Effector memory CD8-positive, alpha-beta T cell (primary cell): Measurements from ENCODE around the gene TTLL8.

Experiments
- ATAC-seq: fragments of 150-1000 bp; cut with Tn5 transposase; replicated peaks from 2 replicates; pipeline ENCODE4 v1.10.0; 2021; ENCODE audit warnings: mild to moderate bottlenecking, moderate library complexity
- DNase-seq, 3 experiments: peaks; one replicate each; pipeline ENCODE4 v3.0.0; 2021
- H3K27ac Mint-ChIP-seq, 2 donors: one replicate each; pipeline ENCODE4 v1.8.0; 2022; ENCODE audit warnings: mild to moderate bottlenecking in 2 of 2, mixed read lengths in 2 of 2, moderate library complexity in 2 of 2
- H3K27me3 Mint-ChIP-seq, 2 donors: one replicate each; pipeline ENCODE4 v1.8.0; 2022; ENCODE audit warnings: mixed read lengths in 2 of 2
- H3K36me3 Mint-ChIP-seq: one replicate; pipeline ENCODE4 v1.8.0; 2022; ENCODE audit warnings: mild to moderate bottlenecking, moderate library complexity, mixed read lengths; ENCODE audit not compliant: insufficient read depth
- H3K4me1 Mint-ChIP-seq, 2 donors: one replicate each; pipeline ENCODE4 v1.8.0; 2022; ENCODE audit warnings: low read depth in 2 of 2, mixed read lengths in 2 of 2
- H3K4me3 Mint-ChIP-seq, 2 donors: one replicate each; pipeline ENCODE4 v1.8.0; 2022; ENCODE audit warnings: mild to moderate bottlenecking in 2 of 2, mixed read lengths in 2 of 2, moderate library complexity in 2 of 2
- H3K9me3 Mint-ChIP-seq, 2 donors: one replicate each; pipeline ENCODE4 v1.8.0; 2022; ENCODE audit warnings: mixed read lengths in 2 of 2

Gene TTLL8

DNA sequence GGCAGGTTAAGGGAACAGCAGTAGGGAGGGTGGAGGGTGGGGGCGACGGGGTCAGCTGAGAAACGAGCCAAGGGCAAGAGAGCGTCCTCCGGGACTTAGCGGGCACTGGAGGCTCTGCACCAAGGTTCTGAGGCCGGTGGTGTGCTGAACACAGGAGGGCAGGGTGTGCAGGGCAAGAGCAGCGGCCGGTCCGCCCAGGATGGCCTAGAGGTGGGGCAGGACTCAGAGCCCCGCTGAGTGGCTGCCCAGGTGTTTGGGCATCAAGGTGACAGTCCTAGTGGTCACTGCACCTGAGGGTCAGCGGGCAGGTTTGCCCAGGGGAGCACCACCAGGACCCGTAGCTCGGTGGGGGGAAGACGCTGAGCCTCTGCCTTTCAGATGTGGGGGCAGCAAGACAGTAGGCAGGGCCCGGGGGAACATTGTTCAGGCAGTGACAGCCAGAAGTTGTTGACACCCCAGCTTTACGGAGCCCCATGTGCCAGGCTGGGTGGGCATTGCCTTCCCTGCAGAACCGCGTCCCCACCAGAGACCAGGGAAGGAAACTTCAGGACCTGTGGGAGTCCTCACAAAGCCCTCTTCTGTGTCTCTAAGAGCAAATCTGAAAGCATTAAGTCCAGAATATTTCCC lies 4.5 kb upstream of the TTLL8 start:
- ATAC-seq (no peak), DNase-seq (no peak)
- Mint-ChIP-seq H3K9me3 (no peaks in the 10 kb centered on the region), H3K36me3 (no peaks in the 10 kb centered on the region), H3K4me1 (no peaks in the 10 kb centered on the region), H3K27me3 (peaks cover 14 to 32% of the 10 kb centered on the region in 2 donors), H3K27ac (no peak overlapping the region), H3K4me3 (no peak overlapping the region)

GRCh38 chr22:50061824-50062355 lies 3.8 kb upstream of the TTLL8 start:
- Mint-ChIP-seq H3K4me1 (no peaks in the 10 kb centered on the region), H3K9me3 (no peaks in the 10 kb centered on the region), H3K36me3 (no peaks in the 10 kb centered on the region), H3K27me3 (peaks cover 21 to 36% of the 10 kb centered on the region in 2 donors), H3K27ac (no peak overlapping the region), H3K4me3 (no peak overlapping the region)
- DNase-seq (no peak), ATAC-seq (no peak)

DNA sequence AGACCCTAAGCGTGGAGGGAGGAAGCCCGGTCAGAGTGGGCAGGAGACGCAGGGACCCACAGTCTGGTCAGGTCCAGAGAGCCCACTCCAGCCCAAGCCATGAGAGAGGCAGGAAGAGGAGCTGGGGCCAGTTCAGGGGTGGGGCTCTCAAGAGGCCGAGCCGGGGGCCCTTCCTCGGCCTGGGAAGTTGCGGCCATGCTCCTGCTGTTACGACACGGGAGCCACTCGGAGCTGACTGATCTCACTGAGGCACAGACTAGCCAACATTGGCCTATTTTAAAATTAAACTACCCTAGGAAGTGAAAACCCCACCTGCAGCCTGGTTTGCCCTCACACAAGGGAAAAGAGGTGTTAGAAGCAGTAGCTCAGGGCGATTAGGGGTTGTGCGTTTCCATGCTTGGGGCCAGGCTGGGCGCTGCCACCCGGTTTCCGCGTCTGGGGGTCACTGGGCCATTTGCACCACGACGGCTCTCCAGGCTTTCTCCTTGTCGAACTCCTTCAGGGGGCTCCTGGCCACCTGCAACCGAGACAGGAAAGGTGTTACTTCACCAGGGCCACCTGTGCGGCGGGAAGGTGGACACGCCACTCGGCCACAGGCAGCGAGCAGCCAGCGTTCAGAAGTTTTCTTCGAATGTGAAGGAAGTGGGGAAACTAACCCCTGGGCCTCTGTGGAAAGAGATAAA lies 3.2 kb upstream of the TTLL8 start:
- DNase-seq (no peak), ATAC-seq (no peak)
- peaks cover 25 to 42% of the 10 kb centered on the region in 2 donors for H3K27me3 Mint-ChIP-seq
- no peaks in the 10 kb centered on the region for H3K4me1 Mint-ChIP-seq
- no peaks in the 10 kb centered on the region for H3K9me3 Mint-ChIP-seq
- H3K36me3 Mint-ChIP-seq, result no peaks in the 10 kb centered on the region
- no peak overlapping the region for H3K27ac Mint-ChIP-seq
- no peak overlapping the region for H3K4me3 Mint-ChIP-seq

DNA sequence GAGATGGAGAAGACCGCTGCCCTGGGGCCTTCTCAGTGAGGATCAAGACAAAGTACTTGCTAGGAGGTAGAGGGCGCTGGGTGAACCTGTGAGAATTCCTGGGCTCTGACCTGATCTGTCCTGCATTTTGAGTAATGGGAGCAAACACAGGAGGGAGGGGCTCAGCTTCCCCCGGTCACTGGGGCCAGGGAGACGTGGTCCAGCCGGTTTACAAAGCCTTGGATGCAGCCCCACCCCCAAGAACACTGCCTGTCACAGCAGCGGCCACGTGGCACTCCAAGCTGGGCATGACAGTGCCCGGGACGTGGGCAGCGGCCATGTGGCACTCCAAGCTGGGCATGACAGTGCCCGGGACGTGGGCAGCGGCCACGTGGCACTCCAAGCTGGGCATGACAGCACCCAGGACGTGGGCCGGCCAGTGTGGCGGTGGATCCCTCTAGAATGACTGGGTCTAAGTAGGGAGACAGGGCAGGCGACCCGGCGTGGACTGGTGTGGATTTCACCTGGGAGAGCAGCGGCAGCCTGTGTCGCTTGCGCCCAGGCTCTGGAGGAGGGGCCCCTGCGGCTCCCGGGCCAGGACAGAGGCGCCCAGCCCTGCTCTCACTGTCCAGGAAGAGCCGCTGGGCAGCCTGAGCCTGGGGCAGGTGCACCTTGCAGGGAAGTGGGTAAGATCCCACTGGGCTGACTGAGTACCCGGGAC lies 2.5 kb upstream of the TTLL8 start:
- no peaks in the 10 kb centered on the region for H3K36me3 Mint-ChIP-seq
- no peak overlapping the region for H3K4me3 Mint-ChIP-seq
- no peaks in the 10 kb centered on the region for H3K9me3 Mint-ChIP-seq
- DNase-seq (no peak), ATAC-seq (no peak)
- H3K27ac Mint-ChIP-seq, result no peak overlapping the region
- no peaks in the 10 kb centered on the region for H3K4me1 Mint-ChIP-seq
- peaks cover 25 to 49% of the 10 kb centered on the region in 2 donors for H3K27me3 Mint-ChIP-seq

- H3K4me3 Mint-ChIP-seq, result peak overlapping the region in 1 of 2 donors; percentile 15
- H3K9me3 Mint-ChIP-seq, result no peaks in the 10 kb centered on the region
- H3K4me1 Mint-ChIP-seq, result no peaks in the 10 kb centered on the region
- H3K27me3 Mint-ChIP-seq, result peaks cover 31 to 56% of the 10 kb centered on the region in 2 donors
- DNase-seq (no peak), ATAC-seq (no peak)
- H3K36me3 Mint-ChIP-seq, result no peaks in the 10 kb centered on the region
- no peak overlapping the region for H3K27ac Mint-ChIP-seq
Measured at GRCh38 chr22:50059881-50060262, 1.8 kb upstream of the TTLL8 start.

GRCh38 chr22:50058906-50059880 lies 1.1 kb upstream of the TTLL8 start:
- DNase-seq (no peak), ATAC-seq (no peak)
- H3K36me3 Mint-ChIP-seq, result no peaks in the 10 kb centered on the region
- peaks cover 32 to 63% of the 10 kb centered on the region in 2 donors for H3K27me3 Mint-ChIP-seq
- H3K4me3 Mint-ChIP-seq, result peak overlapping the region in 1 of 2 donors; percentile 15
- no peaks in the 10 kb centered on the region for H3K9me3 Mint-ChIP-seq
- H3K27ac Mint-ChIP-seq, result no peak overlapping the region
- H3K4me1 Mint-ChIP-seq, result no peaks in the 10 kb centered on the region

DNA sequence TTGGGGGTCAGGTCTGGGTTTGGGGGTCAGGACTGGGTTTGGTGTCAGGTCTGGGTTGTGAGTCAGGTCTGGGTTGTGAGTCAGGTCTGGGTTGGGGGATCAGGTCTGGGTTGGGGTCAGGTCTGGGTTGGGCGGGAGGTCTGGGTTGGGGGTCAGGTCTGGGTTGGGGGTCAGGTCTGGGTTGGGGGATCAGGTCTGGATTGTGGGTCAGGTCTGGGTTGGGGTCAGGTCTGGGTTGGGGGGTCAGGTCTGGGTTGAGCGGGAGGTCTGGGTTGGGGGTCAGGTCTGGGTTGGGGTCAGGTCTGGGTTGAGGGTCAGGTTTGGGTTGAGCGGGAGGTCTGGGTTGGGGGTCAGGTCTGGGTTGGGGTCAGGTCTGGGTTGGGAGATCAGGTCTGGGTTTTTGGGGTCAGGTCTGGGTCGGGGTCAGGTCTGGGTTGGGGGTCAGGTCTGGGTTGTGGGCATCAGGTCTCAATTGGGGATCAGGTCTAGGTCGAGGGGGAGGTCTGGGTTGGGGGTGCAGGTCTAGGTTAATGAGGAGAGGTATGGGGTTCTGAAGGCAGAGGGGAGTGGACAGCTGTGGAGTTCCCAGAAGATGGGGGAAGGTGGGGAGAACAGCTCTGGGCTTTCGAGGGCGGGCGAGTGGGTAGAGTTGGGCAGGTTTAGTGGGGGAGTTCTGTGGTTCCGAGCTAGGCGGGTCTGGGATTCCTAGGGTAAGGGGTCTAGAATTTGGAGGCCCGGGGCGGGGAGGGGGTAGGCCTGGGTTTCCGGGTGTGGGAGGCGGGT lies 629 bp downstream of the TTLL8 start:
- ATAC-seq, result no peak
- H3K4me3 Mint-ChIP-seq, result peak overlapping the region in 1 of 2 donors; percentile 27

DNA sequence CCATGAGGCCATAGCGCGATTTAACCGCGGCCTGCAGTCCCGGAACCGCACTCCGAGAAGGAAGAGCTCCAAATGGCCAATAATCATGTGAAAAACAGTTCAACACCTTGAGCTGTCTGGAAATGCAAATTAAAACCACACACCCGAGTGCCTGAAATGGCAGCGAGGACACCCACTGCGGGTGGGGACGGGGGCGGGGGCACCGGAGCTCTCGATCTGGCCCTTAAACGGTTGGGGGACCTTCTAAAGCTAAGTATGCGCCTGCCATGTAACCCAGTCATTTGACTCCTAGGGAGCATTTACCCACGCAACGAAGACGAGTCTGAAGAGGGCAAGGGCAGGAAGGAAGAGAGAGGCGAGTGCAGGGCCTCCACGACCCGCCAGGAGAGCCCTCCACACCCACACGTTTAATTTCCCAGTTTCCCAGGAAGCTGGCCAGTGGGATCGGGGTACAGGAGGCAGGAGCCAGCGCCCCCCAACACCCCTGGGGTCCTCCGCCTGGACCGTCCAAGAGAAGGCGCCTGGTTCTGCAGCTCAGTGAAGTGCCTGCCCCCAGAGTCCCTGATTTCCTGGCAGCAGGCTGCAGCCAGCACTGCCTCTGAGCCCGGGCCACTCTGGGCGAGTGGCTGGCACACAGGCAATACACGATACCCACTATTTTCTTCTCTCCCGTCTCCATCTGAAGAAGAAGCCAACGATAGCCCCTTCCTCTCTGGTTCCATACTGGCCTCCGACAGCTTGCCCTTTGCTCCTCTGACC lies 1.7 kb downstream of the TTLL8 start:
- no peak for ATAC-seq
- Mint-ChIP-seq H3K27ac (no peak overlapping the region), H3K4me3 (no peak overlapping the region), H3K4me1 (no peaks in the 10 kb centered on the region), H3K9me3 (no peaks in the 10 kb centered on the region), H3K36me3 (no peaks in the 10 kb centered on the region), H3K27me3 (peaks cover 44 to 74% of the 10 kb centered on the region in 2 donors)
- no peak for DNase-seq

More for the DNA sequence above, 629 bp downstream of the TTLL8 start:
- Mint-ChIP-seq H3K36me3 (no peaks in the 10 kb centered on the region), H3K27ac (no peak overlapping the region), H3K4me1 (no peaks in the 10 kb centered on the region), H3K9me3 (no peaks in the 10 kb centered on the region), H3K27me3 (peaks cover 33 to 71% of the 10 kb centered on the region in 2 donors)
- DNase-seq, result no peak

DNA sequence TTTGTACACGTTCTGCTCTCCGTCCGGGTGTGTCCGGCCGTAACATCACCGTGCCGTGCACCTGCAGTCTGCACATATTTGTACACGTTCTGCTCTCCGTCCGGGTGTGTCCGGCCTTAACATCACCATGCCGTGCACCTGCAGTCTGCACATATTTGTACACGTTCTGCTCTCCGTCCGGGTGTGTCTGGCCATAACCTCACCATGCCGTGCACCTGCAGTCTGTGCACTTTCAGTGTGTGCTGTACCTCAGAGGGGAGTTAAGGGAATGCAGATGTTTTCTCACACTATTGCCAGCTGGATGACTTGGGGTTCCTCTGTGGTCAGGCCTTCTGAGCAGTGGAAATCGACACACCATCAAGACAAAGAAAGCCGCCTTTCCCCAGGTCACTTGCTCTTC lies 4.2 kb downstream of the TTLL8 start:
- no peaks in the 10 kb centered on the region for H3K9me3 Mint-ChIP-seq
- H3K36me3 Mint-ChIP-seq, result no peaks in the 10 kb centered on the region
- no peak overlapping the region for H3K4me3 Mint-ChIP-seq
- ATAC-seq (no peak), DNase-seq (no peak)
- H3K27ac Mint-ChIP-seq, result no peak overlapping the region
- peaks cover 34 to 61% of the 10 kb centered on the region in 2 donors for H3K27me3 Mint-ChIP-seq
- no peaks in the 10 kb centered on the region for H3K4me1 Mint-ChIP-seq

GRCh38 chr22:50051930-50052329 lies 6.2 kb downstream of the TTLL8 start:
- Mint-ChIP-seq H3K4me1 (no peaks in the 10 kb centered on the region), H3K9me3 (no peaks in the 10 kb centered on the region), H3K36me3 (no peaks in the 10 kb centered on the region), H3K27ac (no peak overlapping the region), H3K4me3 (no peak overlapping the region), H3K27me3 (peaks cover 24 to 50% of the 10 kb centered on the region in 2 donors)
- ATAC-seq, result no peak
- no peak for DNase-seq

DNA sequence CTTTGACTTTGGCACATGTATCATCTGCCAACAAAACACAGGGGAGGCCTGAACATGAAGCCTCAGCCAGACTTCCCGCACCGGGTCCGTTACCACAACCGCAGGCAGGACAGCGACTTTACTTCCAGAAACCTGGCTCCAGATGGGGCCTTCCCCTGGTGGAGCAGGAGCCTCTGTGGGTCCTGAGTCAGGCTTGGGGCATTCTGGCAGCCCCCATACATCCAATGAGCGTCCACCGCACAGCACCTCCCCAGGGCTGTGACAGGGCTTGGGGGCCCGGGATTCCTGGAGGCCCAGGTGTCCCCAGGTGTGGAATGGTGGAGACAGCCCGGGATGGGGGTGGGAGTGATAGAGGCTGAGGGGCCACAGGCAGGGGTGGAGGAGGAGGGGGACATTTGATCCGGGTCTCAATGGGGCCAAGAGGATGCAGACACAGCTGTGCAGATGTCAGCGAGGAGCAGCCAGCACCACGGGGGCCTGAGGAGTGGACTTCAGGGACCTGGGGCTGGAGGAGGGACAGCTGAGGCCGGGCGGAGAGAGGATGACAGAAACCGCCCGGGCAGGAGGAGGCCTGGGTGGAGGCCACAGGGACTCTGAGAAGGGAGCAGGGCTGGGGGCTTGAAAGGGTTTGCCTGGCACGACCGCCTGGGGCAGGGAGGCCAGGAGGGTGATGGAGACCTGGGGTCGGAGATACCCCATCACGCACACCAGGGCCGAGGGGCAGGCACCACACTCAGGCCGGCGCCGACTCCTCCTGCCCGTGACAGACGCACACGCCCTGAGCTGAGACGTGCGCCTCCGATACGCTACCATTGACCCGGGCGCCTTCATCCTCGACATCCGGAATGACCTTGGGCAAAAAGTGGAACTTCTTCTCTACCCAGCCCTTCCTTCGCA lies 8.6 kb downstream of the TTLL8 start:
- DNase-seq (no peak), ATAC-seq (no peak)
- no peaks in the 10 kb centered on the region for H3K36me3 Mint-ChIP-seq
- no peaks in the 10 kb centered on the region for H3K9me3 Mint-ChIP-seq
- H3K4me3 Mint-ChIP-seq, result no peak overlapping the region
- peaks cover 4% of the 10 kb centered on the region in 2 donors for H3K4me1 Mint-ChIP-seq
- no peak overlapping the region for H3K27ac Mint-ChIP-seq
- peaks cover 13 to 26% of the 10 kb centered on the region in 2 donors for H3K27me3 Mint-ChIP-seq
